Calu3 (cell line): ENCODE results near the gene UBAP2L. TPM values are rescaled to one million over a fixed set of nuclear protein-coding genes. Genes with fewer than 3 reads are reported as not detected.

Experiments
- BruUV-seq: library from RNA; stranded (reverse); fragments of 400-500 nt; replicated peaks from 2 replicates; lab custom pipeline; 2021; lab: Mats Ljungman, UMichigan
- CTCF ChIA-PET: fragments of 300-600 bp; sonication (Branson Sonifier 250); formaldehyde crosslinking; loops from one replicate; lab custom pipeline; 2022; ENCODE audit warnings: antibody characterized with exemption; lab: Charles Lee
- DNase-seq: peaks from one replicate; pipeline ENCODE4 v3.0.0; 2022
- H3K27ac Mint-ChIP-seq: one replicate; pipeline ENCODE4 v1.8.0; 2022; ENCODE audit warnings: mixed read lengths; ENCODE audit not compliant: unreplicated experiment
- H3K27me3 Mint-ChIP-seq: one replicate; pipeline ENCODE4 v1.8.0; 2022; ENCODE audit warnings: mixed read lengths; ENCODE audit not compliant: unreplicated experiment
- H3K36me3 Mint-ChIP-seq: one replicate; pipeline ENCODE4 v1.8.0; 2022; ENCODE audit warnings: mild to moderate bottlenecking, moderate library complexity, mixed read lengths; ENCODE audit not compliant: insufficient read depth, unreplicated experiment
- H3K4me1 Mint-ChIP-seq: one replicate; pipeline ENCODE4 v1.8.0; 2022; ENCODE audit warnings: mild to moderate bottlenecking, low read depth, mixed read lengths; ENCODE audit not compliant: unreplicated experiment
- H3K4me3 Mint-ChIP-seq: one replicate; pipeline ENCODE4 v1.8.0; 2022; ENCODE audit warnings: mild to moderate bottlenecking, low read depth, moderate library complexity, mixed read lengths; ENCODE audit not compliant: unreplicated experiment
- H3K9me3 Mint-ChIP-seq: one replicate; pipeline ENCODE4 v1.8.0; 2022; ENCODE audit warnings: low read depth, mixed read lengths; ENCODE audit not compliant: unreplicated experiment
- intact Hi-C: fragments of 100-400 bp; cut with micrococcal nuclease; formaldehyde crosslinking; loops from one replicate; pipeline ENCODE4 v1.10.0; 2022; ENCODE audit not compliant: unreplicated experiment
- total RNA-seq: library from RNA; stranded (reverse); gene quantifications from 2 replicates; pipeline ENCODE4 v1.2.3, GENCODE V29; 2022
- TF ChIP-seq, protein P1 (sequence below): fragments of 200-600 bp; IDR thresholded peaks from one replicate; pipeline ENCODE4 v1.8.0; 2022; ENCODE audit warnings: antibody characterized with exemption; ENCODE audit not compliant: unreplicated experiment

Gene UBAP2L
- total RNA-seq, 1 experiment from 2014 or later: 250 TPM

- H3K36me3 Mint-ChIP-seq: peaks cover 73% of the 10 kb centered on the region
- TF ChIP-seq, protein P1, sequence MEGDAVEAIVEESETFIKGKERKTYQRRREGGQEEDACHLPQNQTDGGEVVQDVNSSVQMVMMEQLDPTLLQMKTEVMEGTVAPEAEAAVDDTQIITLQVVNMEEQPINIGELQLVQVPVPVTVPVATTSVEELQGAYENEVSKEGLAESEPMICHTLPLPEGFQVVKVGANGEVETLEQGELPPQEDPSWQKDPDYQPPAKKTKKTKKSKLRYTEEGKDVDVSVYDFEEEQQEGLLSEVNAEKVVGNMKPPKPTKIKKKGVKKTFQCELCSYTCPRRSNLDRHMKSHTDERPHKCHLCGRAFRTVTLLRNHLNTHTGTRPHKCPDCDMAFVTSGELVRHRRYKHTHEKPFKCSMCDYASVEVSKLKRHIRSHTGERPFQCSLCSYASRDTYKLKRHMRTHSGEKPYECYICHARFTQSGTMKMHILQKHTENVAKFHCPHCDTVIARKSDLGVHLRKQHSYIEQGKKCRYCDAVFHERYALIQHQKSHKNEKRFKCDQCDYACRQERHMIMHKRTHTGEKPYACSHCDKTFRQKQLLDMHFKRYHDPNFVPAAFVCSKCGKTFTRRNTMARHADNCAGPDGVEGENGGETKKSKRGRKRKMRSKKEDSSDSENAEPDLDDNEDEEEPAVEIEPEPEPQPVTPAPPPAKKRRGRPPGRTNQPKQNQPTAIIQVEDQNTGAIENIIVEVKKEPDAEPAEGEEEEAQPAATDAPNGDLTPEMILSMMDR: no peak
- H3K9me3 Mint-ChIP-seq: no peaks in the 10 kb centered on the region
- H3K4me3 Mint-ChIP-seq: peak overlapping the region; percentile 80
- H3K27ac Mint-ChIP-seq: peak overlapping the region; percentile 88
- BruUV-seq: no TSS peak
- CTCF ChIA-PET: no interaction called here
- peaks cover 35% of the 10 kb centered on the region for H3K4me1 Mint-ChIP-seq
- peak; percentile 60 for DNase-seq
- intact Hi-C loops: no loop called here
- H3K27me3 Mint-ChIP-seq: no peaks in the 10 kb centered on the region
These were observed 685 bp downstream of the UBAP2L start for GRCh38 chr1:154221278-154222001.

GRCh38 chr1:154222518-154222917 lies 1.8 kb downstream of the UBAP2L start:
- BruUV-seq: no TSS peak
- no peak for DNase-seq
- H3K4me1 Mint-ChIP-seq: peaks cover 35% of the 10 kb centered on the region
- intact Hi-C loops: no loop called here
- CTCF ChIA-PET: no interaction called here
- H3K4me3 Mint-ChIP-seq: peak overlapping the region; percentile 80
- H3K9me3 Mint-ChIP-seq: no peaks in the 10 kb centered on the region
- TF ChIP-seq, protein P1: no peak
- H3K27ac Mint-ChIP-seq: peak overlapping the region; percentile 88
- H3K27me3 Mint-ChIP-seq: no peaks in the 10 kb centered on the region
- peaks cover 73% of the 10 kb centered on the region for H3K36me3 Mint-ChIP-seq

GRCh38 chr1:154222918-154223317 lies 2.2 kb downstream of the UBAP2L start:
- TF ChIP-seq, protein P1: no peak
- H3K27me3 Mint-ChIP-seq: no peaks in the 10 kb centered on the region
- H3K36me3 Mint-ChIP-seq: peaks cover 73% of the 10 kb centered on the region
- H3K9me3 Mint-ChIP-seq: no peaks in the 10 kb centered on the region
- DNase-seq: no peak
- H3K27ac Mint-ChIP-seq: no peak overlapping the region
- H3K4me1 Mint-ChIP-seq: peaks cover 35% of the 10 kb centered on the region
- H3K4me3 Mint-ChIP-seq: peak overlapping the region; percentile 80
- BruUV-seq: no TSS peak
- intact Hi-C loops: no loop called here
- CTCF ChIA-PET: no interaction called here

DNA sequence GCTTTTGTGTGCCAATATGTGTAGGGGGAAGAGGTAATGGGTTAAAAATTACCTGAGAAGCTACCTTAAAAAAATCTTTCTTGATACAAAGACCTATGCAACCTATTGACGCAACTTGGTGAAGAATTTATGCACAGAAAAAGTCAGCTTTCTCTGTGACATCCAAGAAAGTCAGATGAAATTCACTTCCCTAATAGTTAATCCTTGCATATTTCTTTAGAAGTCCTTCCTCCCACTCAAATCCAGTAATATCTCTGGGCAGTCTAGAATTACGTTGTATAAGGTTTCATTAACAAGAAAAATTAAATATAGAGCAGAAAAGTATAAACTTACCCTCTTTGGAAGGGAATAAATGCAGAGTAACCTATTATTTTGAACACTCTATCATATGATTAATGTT lies 2.9 kb downstream of the UBAP2L start:
- no peak for DNase-seq
- TF ChIP-seq, protein P1: no peak
- H3K4me1 Mint-ChIP-seq: peaks cover 28% of the 10 kb centered on the region
- CTCF ChIA-PET: no interaction called here
- intact Hi-C loops: no loop called here
- no peaks in the 10 kb centered on the region for H3K9me3 Mint-ChIP-seq
- no peak overlapping the region for H3K27ac Mint-ChIP-seq
- H3K36me3 Mint-ChIP-seq: peaks cover 71% of the 10 kb centered on the region
- no peaks in the 10 kb centered on the region for H3K27me3 Mint-ChIP-seq
- no TSS peak for BruUV-seq
- no peak overlapping the region for H3K4me3 Mint-ChIP-seq
